ENCODE measurements around the gene GLRA1.
"Not testable (repeated sequence)": the region's sequence is repeated elsewhere in the genome, so short reads cannot be mapped to it uniquely, and the experiment has no call there.

Gene GLRA1

GRCh38 chr5:151913425-151913824 is 11.2 kb downstream of the GLRA1 start:
- DNase-seq (ENCODE audit: low read depth in 2 of 2): no peak

GRCh38 chr5:151912360-151912759 is 12.3 kb downstream of the GLRA1 start:
- DNase-seq (ENCODE audit: low read depth in 2 of 2): no peak

DNA sequence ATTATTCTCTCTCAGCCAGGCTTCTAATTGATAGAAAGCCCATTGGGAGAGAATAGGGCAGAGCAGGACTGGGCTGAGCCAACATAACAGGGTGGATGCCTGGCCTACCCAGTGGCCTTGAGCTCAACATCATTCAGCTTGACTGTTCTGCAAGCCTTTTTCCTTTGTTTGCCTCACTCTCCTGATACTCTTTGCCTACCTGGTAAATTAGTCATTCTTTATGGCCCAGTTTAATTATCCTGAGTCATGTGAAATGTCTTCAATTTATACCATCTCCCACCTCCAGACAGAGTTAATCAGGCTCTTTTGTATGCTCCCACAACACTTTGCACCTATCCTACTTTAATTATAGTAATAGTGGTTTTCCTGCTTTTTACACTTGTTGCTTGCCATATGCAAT is 13.6 kb downstream of the GLRA1 start:
- no peak for DNase-seq (ENCODE audit: low read depth in 2 of 2)

- no peak for DNase-seq (ENCODE audit: low read depth in 2 of 2)
Observed at GRCh38 chr5:151909628-151910027, 15.0 kb downstream of the GLRA1 start.

- no peak for DNase-seq (ENCODE audit: low read depth in 2 of 2)
Observed at GRCh38 chr5:151906246-151906645, 18.4 kb downstream of the GLRA1 start.

GRCh38 chr5:151905557-151905961 is 19.1 kb downstream of the GLRA1 start:
- no peak for DNase-seq (ENCODE audit: low read depth in 2 of 2)

- DNase-seq (ENCODE audit: low read depth in 2 of 2): no peak
Observed at GRCh38 chr5:151904909-151905308, 19.7 kb downstream of the GLRA1 start.

- DNase-seq (ENCODE audit: low read depth in 2 of 2): no peak
Observed at GRCh38 chr5:151904127-151904526, 20.5 kb downstream of the GLRA1 start.

GRCh38 chr5:151903243-151903653 is 21.4 kb downstream of the GLRA1 start:
- DNase-seq (ENCODE audit: low read depth in 2 of 2): no peak

GRCh38 chr5:151902215-151902614 is 22.4 kb downstream of the GLRA1 start:
- no peak for DNase-seq (ENCODE audit: low read depth in 2 of 2)

GRCh38 chr5:151901611-151902010 is 23.0 kb downstream of the GLRA1 start:
- no peak for DNase-seq (ENCODE audit: low read depth in 2 of 2)

GRCh38 chr5:151900891-151901290 is 23.8 kb downstream of the GLRA1 start:
- no peak for DNase-seq (ENCODE audit: low read depth in 2 of 2)

DNA sequence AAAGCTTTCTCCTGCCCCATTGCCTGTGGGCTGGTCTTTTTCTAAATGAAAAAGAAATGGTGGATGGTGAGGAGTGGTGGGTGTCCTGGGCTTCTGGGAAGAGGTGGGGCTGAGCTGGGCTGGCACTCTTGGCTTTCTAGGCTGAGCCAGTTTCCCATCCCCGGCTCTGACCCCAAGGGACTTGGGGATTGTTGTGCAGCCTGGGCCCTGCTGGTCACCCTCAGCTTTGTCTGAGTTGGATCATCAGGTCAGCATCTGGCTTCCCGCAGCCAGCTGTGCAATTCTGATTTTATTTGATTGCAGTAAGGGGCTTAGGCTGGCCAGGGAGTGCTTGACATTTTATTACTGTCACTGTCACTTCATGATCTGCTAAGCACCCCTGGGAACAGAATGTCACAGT is 25.3 kb downstream of the GLRA1 start:
- DNase-seq (ENCODE audit: low read depth in 2 of 2): no peak

- no peak for DNase-seq (ENCODE audit: low read depth in 2 of 2)
Observed at GRCh38 chr5:151897896-151898295, 26.8 kb downstream of the GLRA1 start.

DNA sequence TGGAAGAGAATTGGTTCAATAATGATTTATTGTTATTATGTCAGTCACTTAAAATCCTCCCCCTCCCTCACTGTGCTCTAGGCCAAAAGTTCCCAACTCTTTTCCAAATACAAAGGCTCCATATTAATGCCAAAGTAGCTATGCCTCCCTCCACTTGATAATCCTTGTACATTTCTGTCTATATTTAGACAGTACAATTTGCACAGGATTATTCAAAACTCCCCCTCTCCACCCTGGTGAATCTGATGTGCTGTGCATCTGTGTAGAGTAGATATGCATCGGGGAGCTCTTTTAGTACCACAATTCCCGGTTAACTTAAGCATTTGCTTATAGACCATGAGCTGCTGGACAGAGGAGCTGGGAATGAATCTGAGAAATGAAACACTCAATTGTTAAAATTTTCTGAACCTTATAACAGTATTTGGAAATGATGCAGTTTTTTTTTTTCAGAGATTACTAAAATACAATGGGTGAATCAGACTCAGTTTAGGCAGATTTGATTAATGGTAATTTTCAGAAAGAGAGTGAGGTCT is 27.6 kb downstream of the GLRA1 start:
- no peak for DNase-seq (ENCODE audit: low read depth in 2 of 2)

- no peak for DNase-seq (ENCODE audit: low read depth in 2 of 2)
Observed at GRCh38 chr5:151896031-151896691, 28.5 kb downstream of the GLRA1 start.

GRCh38 chr5:151895660-151896030 is 29.0 kb downstream of the GLRA1 start:
- DNase-seq (ENCODE audit: low read depth in 2 of 2): no peak

DNA sequence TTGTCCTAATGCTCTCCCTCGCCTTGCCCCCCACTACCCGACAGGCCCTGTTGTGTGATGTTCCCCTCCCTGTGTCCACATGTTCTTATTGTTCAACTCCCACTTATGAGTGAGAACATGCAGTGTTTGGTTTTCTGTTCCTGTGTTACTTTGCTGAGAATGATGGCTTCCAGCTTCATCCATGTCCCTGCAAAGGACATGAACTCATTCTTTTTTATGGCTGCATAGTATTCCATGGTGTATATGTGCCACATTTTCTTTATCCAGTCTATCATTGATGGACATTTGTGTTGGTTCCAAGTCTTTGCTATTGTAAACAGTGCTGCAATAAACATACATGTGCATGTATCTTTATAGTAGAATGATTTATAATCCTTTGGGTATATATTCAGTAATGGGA is 31.2 kb downstream of the GLRA1 start:
- DNase-seq (ENCODE audit: low read depth in 2 of 2): not testable (repeated sequence)

- DNase-seq (ENCODE audit: low read depth in 2 of 2): no peak
Observed at GRCh38 chr5:151892393-151892792, 32.3 kb downstream of the GLRA1 start.

DNA sequence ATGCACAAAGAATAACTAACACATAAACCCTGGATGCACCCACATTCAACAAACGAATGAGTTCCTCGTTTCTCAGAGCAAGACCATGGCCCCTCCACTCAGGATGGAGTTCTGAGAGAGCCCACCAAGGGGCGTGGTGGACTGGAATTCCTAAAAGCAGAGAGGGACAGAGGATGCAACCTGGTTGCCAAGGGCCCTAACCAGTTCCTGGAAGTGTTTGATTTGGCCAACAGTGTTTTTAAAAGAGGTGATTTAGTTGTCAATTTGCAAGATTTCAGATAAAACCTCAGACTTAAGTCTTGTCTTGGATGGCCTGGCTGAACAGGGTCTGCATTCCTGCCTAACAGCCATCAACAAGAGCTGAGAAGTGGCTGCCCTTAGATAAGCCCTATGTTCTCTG is 34.4 kb downstream of the GLRA1 start:
- DNase-seq (ENCODE audit: low read depth in 2 of 2): no peak

GRCh38 chr5:151889614-151890013 is 35.0 kb downstream of the GLRA1 start:
- DNase-seq (ENCODE audit: low read depth in 2 of 2): no peak

GRCh38 chr5:151886546-151887275 is 37.9 kb downstream of the GLRA1 start:
- DNase-seq (ENCODE audit: low read depth in 2 of 2): no peak

- no peak for DNase-seq (ENCODE audit: low read depth in 2 of 2)
Observed at GRCh38 chr5:151885138-151885908, 39.3 kb downstream of the GLRA1 start.
